Hepatic stellate cell (primary cell): Measurements from ENCODE around the gene ARID5B.
"Not testable (repeated sequence)": the region's sequence is repeated elsewhere in the genome, so short reads cannot be mapped to it uniquely, and the experiment has no call there.

Experiments used
- DNase-seq: peaks from one replicate; pipeline ENCODE4 v3.0.0; 2011; ENCODE audit warnings: low spot score

The ARID5B gene

GRCh38 chr10:61900829-61901792 lies at the start of gene ARID5B:
TSS of gene ARID5B (plus strand) at chr10:61901699. CDS start at chr10:61901710, 11 bp downstream.
- peak; percentile 70 for DNase-seq

- DNase-seq, result no peak
Measured at GRCh38 chr10:61852261-61852660, 49.2 kb upstream of the ARID5B start.

DNA sequence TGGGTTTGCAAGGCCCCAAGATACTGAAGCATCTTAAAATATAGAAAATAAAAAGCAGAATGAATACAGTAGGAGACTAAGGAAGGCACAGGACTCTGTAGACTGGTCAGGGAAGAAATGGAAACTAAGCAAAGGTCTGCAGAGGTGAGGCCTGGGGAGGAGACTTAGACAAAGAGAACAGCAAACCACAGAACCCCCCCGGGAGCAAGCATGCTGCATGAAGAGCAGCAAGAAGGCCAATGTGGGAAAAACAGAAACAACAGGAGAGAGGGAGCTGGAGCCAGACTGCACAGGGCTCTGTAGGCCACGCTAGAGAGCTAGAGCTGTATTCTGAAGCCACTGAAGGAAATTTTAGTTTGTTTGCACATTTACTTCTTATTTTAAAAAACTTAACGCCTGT lies 45.7 kb upstream of the ARID5B start:
- DNase-seq, result no peak

- no peak for DNase-seq
Measured at GRCh38 chr10:61857746-61858145, 43.8 kb upstream of the ARID5B start.

DNA sequence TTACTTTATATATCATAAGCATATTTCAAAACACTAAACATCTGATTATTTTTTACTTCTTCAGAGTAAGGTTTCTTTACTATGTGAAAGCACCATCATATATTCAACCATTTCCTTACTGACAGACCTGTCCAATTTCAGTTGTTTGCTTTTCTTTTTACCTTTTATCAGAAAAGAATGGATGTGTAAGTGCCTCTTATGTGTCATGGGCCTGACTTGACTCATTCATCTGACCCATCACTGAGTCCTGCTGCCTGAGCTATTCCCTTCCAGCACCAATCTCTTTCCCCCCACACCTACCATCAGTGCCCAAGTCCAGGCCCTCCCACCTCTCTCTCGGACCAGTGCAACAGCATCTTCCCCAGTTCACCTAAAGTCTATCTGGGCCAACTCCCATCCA lies 41.7 kb upstream of the ARID5B start:
- no peak for DNase-seq

GRCh38 chr10:61860964-61861758 lies 40.3 kb upstream of the ARID5B start:
- DNase-seq, result no peak

- no peak for DNase-seq
Measured at GRCh38 chr10:61863981-61864380, 37.5 kb upstream of the ARID5B start.

DNA sequence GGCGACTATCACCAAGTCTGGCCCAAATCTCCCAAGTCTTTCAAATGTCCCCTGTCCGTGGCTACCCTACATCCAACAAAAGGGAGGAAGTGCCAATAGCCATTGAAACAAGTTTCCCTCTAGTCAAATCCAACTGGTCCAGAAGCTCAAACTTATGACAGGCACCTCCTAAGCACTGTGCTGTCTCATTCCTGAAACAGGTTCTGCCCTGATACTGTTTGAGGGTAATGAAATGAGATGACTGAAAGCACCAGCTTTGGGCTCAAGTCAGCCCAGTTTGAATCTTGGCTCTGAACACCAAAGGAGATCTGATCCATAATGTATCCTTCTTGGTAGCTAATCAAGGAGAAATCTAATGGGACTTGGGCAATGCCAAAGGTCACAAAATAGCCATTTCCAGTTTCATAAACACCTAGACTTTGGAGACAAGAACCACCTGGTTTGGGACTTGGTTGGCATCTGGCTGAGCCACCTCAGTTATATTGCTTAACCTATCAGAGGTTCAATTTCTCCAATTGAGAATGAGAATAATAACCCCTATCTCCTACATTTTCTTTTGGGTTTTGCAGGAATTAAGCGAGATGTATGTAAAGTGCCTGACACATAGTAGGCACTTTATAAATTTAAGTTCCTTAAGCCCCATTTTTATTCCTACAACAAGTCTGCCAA lies 34.7 kb upstream of the ARID5B start:
- no peak for DNase-seq

DNA sequence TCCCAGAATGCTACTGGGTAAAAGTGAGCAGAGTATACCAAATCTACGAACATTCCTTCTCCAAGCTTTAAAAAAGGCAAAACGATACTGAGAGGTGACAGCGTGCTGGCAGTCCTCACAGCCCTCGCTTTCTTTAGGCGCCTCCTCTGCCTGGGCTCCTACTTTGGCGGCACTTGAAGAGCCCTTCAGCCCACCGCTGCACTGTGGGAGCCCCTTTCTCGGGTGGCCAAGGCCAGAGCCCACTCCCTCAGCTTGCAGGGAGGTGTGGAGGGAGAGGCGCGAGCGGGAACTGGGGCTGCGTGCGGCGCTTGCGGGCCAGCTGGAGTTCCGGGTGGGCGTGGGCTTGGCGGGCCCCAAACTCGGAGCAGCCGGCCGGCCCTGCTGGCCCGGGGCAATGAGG lies 34.1 kb upstream of the ARID5B start:
- DNase-seq, result not testable (repeated sequence)

DNA sequence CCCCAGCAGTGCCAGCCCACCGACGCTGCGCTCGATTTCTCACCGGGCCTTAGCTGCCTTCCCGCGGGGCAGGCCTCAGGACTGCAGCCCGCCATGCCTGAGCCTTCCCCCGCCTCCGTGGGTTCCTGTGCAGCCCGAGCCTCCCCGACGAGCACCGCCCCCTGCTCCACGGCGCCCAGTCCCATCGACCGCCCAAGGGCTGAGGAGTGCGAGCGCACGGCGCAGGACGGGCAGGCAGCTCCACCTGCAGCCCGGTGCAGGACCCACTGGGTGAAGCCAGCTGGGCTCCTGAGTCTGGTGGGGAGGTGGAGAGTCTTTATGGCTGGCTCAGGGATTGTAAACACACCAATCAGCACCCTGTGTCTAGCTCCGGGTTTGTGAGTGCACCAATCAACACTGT lies 33.7 kb upstream of the ARID5B start:
- DNase-seq, result not testable (repeated sequence)

- DNase-seq, result no peak
Measured at GRCh38 chr10:61869041-61869675, 32.3 kb upstream of the ARID5B start.

GRCh38 chr10:61869774-61870525 lies 31.5 kb upstream of the ARID5B start:
- peak; percentile 36 for DNase-seq

DNA sequence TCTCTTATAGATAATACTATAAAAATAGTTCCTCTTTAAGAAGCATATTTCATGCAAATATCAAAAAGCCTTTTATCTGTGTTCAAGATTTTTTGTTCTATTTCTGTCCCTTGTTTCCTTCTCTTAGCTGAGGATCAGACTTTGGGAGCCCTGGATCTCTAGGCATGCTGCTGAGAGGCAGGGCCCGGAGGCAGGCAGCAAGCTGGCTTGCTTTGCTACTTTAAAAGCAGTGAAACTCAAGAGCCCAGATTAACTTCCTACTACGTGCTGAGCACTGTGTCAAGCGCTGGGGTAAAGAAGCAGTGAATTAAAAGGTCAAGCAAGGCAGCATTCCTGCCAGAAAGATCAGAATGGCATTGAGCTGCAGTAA lies 31.0 kb upstream of the ARID5B start:
- DNase-seq, result no peak

GRCh38 chr10:61871487-61871886 lies 30.0 kb upstream of the ARID5B start:
- no peak for DNase-seq

GRCh38 chr10:61877887-61878739 lies 23.4 kb upstream of the ARID5B start:
- no peak for DNase-seq

DNA sequence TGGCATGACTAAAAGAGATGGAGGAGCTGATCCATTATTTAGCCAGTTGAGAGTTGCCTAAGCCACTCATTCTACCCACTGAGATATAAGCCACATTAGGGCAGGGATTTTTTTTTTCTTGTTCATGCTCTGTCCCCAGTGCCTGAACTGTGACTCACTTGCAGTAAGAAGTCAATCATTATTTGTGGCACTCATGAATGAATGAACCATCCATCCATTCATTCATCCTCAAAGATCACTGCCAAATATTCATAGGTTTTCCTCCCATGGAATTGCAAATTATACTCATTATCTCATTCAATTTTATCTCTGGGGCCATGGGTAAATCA lies 22.8 kb upstream of the ARID5B start:
- no peak for DNase-seq

- no peak for DNase-seq
Measured at GRCh38 chr10:61882621-61883370, 18.7 kb upstream of the ARID5B start.

DNA sequence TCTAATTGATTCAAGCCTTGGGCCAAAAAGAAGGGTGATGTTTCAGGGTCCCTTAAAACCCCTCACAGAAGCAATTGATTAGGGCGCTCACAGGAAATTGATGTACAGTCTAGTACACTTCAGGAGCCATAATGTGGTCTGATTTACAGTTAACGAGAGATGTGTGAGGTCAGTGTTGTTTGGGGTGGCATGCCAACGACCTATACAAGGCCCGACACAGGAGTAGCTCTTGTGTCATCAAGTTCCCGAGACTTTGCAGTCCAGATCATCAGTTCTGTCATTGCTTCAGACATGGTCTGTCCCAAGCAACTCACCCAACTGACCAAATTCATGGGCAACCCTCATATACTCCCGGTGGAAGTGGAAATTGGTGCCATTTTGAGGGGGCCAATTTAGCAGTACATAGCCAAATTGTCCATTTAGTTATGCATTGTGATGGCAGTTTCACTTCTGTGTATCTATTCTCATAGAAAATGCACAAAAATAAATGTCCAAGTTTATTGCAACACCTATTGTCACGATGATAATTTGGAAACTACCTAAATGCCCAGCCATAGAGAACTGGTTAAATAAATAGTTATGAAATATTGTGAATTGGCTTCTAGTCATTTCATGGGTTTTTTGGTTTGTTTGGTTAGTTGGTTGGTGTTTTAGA lies 18.0 kb upstream of the ARID5B start:
- DNase-seq, result no peak

- DNase-seq, result no peak
Measured at GRCh38 chr10:61887772-61888171, 13.7 kb upstream of the ARID5B start.
